ENCODE results near the gene TSPAN4. TPM values are rescaled to one million over a fixed set of nuclear protein-coding genes. Genes with fewer than 3 reads are reported as not detected.

The TSPAN4 gene
- total and polyA plus RNA-seq, 4 donors, result 68.3 to 197 (median 134) TPM

- Histone ChIP-seq H3K4me3 (no peak overlapping the region), H3K4me1 (ENCODE audit: control insufficient read depth in 5 of 5, insufficient read depth in 5 of 5, low read length in 5 of 5) (no peaks in the 10 kb centered on the region), H3K9me3 (ENCODE audit: control insufficient read depth in 4 of 4, insufficient read depth in 3 of 4, low read length in 3 of 4) (no peaks in the 10 kb centered on the region), H3K27me3 (ENCODE audit: control insufficient read depth in 3 of 3, insufficient read depth in 3 of 3, low read length in 2 of 3) (no peaks in the 10 kb centered on the region), H3K36me3 (ENCODE audit: control insufficient read depth in 4 of 4, insufficient read depth in 4 of 4, low read length in 4 of 4) (peaks cover 7 to 59% (median 31%) of the 10 kb centered on the region in 4 donors), H3K9ac (ENCODE audit: insufficient read depth in 1 of 2, low read length in 2 of 2) (no peak overlapping the region), H3K27ac (ENCODE audit: low read depth in 1 of 2, low read length in 1 of 2) (no peak overlapping the region)
- 86 to 87% methylated on average over 7 of the region's 7 CpGs for WGBS, 2 donors
- DNase-seq, result no peak
- no peak for TF ChIP-seq CTCF (IDR thresholded peaks at IDR 0.05; ENCODE audit: control extremely low read depth, extremely low read depth)
- no peak for ATAC-seq (ENCODE audit: insufficient read depth, low FRiP score)
These were observed 57.9 kb downstream of the TSPAN4 start for GRCh38 chr11:900545-900944.

- Histone ChIP-seq H3K4me1 (ENCODE audit: control insufficient read depth in 5 of 5, insufficient read depth in 5 of 5, low read length in 5 of 5) (no peaks in the 10 kb centered on the region), H3K27ac (ENCODE audit: low read depth in 1 of 2, low read length in 1 of 2) (no peak overlapping the region), H3K4me3 (no peak overlapping the region), H3K9me3 (ENCODE audit: control insufficient read depth in 4 of 4, insufficient read depth in 3 of 4, low read length in 3 of 4) (no peaks in the 10 kb centered on the region), H3K27me3 (ENCODE audit: control insufficient read depth in 3 of 3, insufficient read depth in 3 of 3, low read length in 2 of 3) (no peaks in the 10 kb centered on the region), H3K36me3 (ENCODE audit: control insufficient read depth in 4 of 4, insufficient read depth in 4 of 4, low read length in 4 of 4) (peaks cover 7 to 61% (median 33%) of the 10 kb centered on the region in 4 donors), H3K9ac (ENCODE audit: insufficient read depth in 1 of 2, low read length in 2 of 2) (no peak overlapping the region)
- no peak for TF ChIP-seq CTCF (IDR thresholded peaks at IDR 0.05; ENCODE audit: control extremely low read depth, extremely low read depth)
- DNase-seq, result no peak
- no peak for ATAC-seq (ENCODE audit: insufficient read depth, low FRiP score)
- 95% methylated on average over 19 of the region's 19 CpGs for WGBS, 2 donors
These were observed 58.9 kb downstream of the TSPAN4 start for GRCh38 chr11:901452-902061.

GRCh38 chr11:904380-904779 lies 61.7 kb downstream of the TSPAN4 start:
- no peak for TF ChIP-seq CTCF (IDR thresholded peaks at IDR 0.05; ENCODE audit: control extremely low read depth, extremely low read depth)
- ATAC-seq (ENCODE audit: insufficient read depth, low FRiP score), result no peak
- 95 to 96% methylated on average over 7 of the region's 7 CpGs for WGBS, 2 donors
- Histone ChIP-seq H3K36me3 (ENCODE audit: control insufficient read depth in 4 of 4, insufficient read depth in 4 of 4, low read length in 4 of 4) (peaks cover 7 to 50% (median 31%) of the 10 kb centered on the region in 4 donors), H3K4me1 (ENCODE audit: control insufficient read depth in 5 of 5, insufficient read depth in 5 of 5, low read length in 5 of 5) (peaks cover 0 to under 1% (median 0%) of the 10 kb centered on the region in 5 donors), H3K4me3 (no peak overlapping the region), H3K27me3 (ENCODE audit: control insufficient read depth in 3 of 3, insufficient read depth in 3 of 3, low read length in 2 of 3) (no peaks in the 10 kb centered on the region), H3K27ac (ENCODE audit: low read depth in 1 of 2, low read length in 1 of 2) (no peak overlapping the region), H3K9me3 (ENCODE audit: control insufficient read depth in 4 of 4, insufficient read depth in 3 of 4, low read length in 3 of 4) (no peaks in the 10 kb centered on the region), H3K9ac (ENCODE audit: insufficient read depth in 1 of 2, low read length in 2 of 2) (no peak overlapping the region)
- DNase-seq, result no peak

GRCh38 chr11:905952-906351 lies 63.3 kb downstream of the TSPAN4 start:
- H3K27me3 ChIP-seq (ENCODE audit: control insufficient read depth in 3 of 3, insufficient read depth in 3 of 3, low read length in 2 of 3), result no peaks in the 10 kb centered on the region
- no peak for TF ChIP-seq CTCF (IDR thresholded peaks at IDR 0.05; ENCODE audit: control extremely low read depth, extremely low read depth)
- H3K36me3 ChIP-seq (ENCODE audit: control insufficient read depth in 4 of 4, insufficient read depth in 4 of 4, low read length in 4 of 4), result peaks cover 4 to 34% (median 27%) of the 10 kb centered on the region in 4 donors
- H3K9me3 ChIP-seq (ENCODE audit: control insufficient read depth in 4 of 4, insufficient read depth in 3 of 4, low read length in 3 of 4), result no peaks in the 10 kb centered on the region
- H3K9ac ChIP-seq (ENCODE audit: insufficient read depth in 1 of 2, low read length in 2 of 2), result no peak overlapping the region
- H3K4me1 ChIP-seq (ENCODE audit: control insufficient read depth in 5 of 5, insufficient read depth in 5 of 5, low read length in 5 of 5), result peaks cover 0 to 8% (median 0%) of the 10 kb centered on the region in 5 donors
- no peak overlapping the region for H3K4me3 ChIP-seq
- DNase-seq (no peak), ATAC-seq (ENCODE audit: insufficient read depth, low FRiP score) (no peak)
- 84 to 92% methylated on average over 7 of the region's 7 CpGs for WGBS, 2 donors
- H3K27ac ChIP-seq (ENCODE audit: low read depth in 1 of 2, low read length in 1 of 2), result no peak overlapping the region
